NCI-H69 (cell line): ENCODE data around the gene B3GALT5.

Source experiments
- DNase-seq: peaks from one replicate; lab custom pipeline; 2025; lab: John Stamatoyannopoulos, UW

The B3GALT5 gene

DNA sequence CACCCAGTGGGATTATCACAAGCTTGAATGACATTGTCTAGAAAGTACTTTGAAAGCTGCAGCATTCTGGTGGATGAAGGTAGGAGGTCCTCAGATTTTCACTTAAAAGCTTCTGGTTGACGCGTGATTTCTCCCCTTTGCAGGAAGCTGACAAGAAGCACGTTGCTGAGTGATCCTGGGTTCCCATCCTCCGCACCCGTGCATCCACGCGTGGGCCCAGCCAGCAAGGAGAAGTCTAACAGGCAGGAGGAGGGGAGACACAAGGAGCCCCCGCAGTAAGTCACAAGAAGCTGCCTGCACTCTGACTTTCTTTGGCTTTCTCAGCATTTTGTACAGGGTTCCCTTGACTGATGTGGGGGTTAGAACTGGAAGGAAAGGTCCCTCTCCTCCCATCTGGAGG lies 7.8 kb upstream of the B3GALT5 start:
- DNase-seq = no peak

DNA sequence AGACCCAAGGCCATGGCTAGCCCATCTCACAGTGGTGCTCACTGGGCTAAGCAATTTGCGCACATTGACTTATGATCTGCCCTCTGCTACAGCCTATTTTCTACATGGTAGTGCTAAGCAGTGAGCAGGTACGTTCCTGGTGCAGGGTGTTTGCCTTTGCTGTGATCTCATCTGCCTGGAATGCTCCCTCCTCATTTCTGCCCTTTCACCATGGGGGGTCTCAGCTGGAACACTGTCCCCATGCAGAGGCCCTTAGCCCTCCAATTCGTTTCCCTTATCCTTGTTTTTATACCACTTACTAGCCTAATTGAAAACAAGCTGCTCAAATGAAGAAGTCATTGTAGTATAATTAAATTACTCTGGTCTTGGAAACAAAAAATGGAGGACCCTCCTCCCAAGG lies 2.0 kb upstream of the B3GALT5 start:
- peak; percentile 64 for DNase-seq

DNA sequence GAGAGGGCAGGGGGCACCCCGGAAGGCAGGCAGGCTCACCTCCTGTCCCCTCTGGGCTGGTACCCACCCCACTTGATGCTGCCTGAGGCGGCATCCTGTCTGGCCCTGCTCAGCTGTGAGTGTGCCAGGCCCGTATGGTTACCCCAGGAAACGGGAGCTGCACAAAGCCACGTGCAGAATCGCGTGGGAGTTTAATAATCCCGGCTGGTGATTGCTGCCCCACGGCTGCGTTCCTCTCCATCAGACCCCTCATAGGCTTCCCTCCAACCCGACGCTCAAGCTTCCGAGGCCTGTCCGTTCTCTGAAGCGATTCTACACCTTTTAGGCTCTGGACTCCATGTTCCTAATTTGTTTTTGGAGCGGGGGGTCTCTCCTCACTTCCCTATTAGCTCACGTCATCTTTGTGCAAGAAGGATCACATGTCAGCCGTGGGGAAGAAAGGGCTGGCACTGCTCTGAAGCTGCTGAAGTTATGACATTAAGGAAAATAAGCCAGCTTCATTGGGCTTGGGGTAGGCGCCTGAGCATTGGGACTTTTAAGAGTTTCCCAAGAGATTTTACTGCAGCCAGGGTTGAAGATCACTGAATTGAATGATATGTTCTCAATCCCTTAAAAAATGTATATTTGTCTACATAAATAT lies 1.1 kb upstream of the B3GALT5 start:
- DNase-seq = no peak

DNA sequence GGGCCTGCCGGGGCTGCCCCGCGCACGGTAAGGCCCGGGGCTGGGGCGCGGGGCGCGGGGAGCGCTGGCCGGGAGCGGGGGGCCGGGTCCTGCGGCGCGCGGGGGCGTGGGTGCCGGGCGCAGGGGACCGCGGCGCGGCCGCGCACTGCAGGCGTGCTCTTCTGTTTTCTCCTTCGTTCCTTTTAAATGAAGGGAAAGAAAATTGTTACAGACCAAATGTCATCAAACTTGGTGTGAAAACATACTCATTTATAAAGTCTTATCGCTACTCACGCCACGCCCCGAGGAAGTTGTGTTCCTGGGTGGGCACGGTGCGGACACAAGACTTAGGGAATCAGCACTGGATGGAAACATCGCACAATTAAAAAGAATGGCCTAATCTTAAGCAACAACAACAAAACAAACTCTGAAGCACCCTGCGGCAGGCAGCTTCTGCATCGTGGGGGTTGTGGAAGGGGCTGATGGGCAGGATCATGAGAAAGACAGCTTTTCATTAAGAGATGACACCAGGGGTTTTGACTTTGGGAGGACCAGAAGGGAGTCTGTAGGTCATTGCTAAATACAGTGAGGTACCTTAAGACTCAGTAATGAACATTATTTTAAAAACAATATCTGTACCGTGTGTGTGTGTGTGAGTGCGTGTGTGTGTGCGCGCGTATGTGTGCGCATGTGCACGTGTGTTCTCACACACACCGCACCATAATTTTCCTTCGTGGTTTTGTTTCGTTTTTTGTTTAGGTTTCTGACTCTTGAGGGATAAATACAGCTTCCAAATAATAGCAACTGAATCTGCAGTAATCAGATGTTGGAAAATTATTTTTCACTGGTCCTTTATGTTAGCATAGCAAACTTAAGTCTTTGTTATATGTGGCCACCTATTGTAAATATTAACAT lies 548 bp downstream of the B3GALT5 start:
- DNase-seq = peak; percentile 51

DNA sequence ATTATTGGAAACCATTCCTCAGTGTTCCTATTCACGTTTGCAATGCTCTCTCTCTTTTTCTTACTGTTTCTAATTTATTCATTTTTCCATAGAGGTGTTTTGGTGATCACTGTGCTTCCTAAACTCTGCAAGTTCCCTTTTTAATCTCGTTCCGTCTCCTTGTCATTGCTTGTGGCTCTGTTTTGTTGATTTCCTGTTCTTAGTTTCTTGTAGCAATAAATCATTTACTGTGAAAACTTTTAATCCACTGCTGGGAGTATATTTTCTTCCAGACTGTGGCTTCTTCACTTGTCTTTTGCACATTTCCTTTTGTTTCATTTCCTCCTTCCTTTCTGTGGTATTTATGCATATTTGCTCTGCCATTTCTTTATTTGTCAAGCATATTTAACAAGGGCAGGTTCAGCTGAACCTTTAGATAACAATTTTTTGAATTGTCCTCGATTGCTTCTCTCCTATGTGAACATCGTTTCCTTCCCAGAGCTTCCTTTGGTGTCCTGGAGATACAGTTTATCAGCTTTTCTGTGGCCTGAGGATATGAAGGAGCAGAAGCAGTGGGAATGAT lies 3.6 kb downstream of the B3GALT5 start:
- DNase-seq = no peak

DNA sequence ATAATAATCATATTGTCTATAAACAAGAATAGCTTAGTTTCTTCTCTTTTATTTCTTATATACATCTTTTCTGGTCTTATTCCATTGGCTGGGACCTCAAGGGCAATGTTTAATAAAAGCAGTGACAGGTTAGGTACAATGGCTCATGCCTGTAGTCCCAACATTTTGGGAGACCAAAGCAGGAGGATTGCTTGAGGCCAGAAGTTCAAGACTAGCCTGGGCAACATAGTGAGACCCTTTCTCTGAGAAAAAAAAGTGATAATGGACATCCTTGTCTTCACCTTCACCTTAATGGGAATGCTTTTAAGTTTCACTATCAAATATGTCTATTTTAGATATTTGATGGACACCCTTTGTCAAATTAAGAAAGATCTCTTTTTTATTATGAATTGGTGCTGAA lies 8.1 kb downstream of the B3GALT5 start:
- no peak for DNase-seq

DNA sequence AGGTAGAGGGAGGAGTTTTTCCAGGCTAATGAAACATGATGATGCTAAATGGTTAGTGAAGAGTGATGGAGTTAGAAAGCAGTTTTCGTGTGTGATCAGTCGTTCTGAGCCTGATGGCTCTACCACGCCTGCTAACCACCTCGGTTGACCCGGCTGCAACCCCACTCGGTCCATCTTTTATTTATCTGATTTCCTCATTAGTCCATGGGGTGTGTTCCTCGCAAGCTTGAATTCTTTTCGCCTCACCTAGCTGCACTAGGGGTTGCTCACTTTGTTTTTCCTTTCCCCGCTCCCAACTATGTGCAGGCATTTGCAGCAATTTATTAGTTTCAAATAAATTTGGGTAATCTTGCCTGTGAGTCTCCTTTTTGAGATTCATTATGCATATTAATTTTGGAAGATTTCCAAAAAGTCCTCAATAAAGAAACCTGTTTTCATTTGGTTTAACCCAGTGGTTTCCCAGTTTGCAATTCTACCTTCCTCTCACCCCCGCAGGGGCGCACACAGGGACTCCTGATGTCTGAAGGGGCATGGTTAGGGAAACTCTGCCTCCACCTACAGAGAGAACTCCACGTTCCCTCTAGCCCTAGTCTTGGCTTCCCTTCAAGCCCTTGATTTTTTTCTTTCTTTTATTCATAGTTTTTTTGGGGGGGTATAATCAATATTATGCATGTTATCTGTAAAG lies 12.6 kb downstream of the B3GALT5 start:
- no peak for DNase-seq

DNA sequence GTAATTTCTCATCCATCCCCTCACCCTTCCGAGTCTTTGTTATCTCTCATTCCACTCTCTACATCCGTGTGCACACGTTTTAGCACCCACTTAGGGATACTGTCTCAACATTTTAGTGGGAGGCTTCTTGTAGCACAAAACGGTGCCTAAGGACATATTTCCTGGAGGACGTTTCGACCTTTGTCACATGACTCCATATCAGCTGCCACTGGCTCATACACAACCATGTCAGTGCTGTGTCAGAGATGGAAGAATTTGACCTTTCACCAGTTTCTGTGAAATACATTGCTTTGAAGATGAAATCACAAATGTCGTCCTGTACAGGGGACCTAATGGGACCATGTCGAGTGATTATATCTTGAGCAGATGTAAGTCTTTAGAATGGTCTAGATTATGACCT lies 15.6 kb downstream of the B3GALT5 start:
- DNase-seq = no peak

DNA sequence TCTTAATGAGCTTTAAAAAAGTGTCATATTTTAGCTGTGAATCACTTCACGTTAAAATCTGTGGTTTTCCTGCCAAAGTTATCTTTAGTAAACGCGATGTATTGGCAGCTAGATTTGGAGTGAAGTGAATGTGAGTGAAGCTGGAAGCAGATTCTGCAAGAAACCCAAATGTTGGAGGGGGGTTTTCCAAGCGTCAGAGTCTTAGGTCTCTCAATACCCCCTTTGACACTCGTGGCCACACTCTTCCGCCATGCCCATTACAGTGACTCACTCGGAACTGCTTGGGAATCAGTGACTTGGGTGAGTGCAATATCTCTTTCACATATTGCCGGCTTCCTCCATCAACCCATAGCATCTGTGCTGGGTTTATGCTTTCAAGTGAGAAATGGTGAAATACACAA lies 17.5 kb downstream of the B3GALT5 start:
- no peak for DNase-seq

DNA sequence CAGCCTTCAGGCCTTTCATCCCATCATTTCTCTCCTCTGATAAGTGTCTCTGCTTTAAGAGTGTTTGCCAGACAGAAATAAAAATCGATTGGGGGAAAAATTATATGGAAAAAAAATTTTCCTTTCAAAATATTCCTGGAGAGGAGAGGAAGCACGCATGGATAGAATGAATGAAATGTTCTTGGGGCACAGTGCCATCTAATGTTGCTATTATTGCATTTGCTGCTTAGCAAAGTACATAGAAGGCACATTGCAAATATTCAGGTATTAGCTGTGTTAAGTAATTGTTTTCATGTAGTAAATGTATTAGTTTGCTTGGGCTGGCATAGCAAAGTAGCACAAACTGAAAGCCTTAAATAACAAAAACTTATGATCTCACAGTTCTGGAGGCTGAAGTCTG lies 18.1 kb downstream of the B3GALT5 start:
- DNase-seq = peak; percentile 14

DNA sequence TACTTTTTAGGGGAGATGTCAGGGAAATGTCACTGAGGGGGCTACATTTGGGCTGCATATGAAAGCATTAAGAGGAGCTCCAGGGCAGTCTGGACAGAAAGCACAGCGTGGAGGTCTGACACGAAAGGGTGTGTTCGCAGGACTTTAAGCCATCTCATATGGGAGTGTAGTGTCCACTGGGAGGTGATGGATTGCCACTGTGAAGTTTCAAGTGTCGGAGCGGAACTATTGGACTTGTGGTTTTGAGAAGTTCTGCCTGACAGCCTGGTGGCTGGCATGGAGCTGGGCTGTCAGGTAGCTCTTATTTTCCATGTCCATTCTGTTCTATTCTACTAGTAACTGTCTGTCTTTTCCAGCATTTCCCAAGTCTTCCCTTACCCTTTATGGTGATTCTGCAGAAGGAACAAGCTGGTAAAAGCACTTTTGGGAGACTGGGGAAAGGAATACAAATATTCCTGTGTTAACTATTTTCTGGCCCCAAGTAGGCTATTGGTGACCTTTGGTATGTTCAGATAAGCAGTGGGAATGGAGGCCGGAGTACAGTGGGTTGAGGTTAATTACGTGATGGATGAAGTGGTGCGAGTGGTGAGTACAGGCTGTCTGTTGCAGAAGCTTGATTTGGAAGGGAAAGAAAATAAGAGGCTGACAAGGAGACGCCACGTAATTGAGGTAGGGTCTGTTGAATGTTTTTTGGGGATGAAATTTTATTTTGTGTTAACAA lies 19.3 kb downstream of the B3GALT5 start:
- no peak for DNase-seq

DNA sequence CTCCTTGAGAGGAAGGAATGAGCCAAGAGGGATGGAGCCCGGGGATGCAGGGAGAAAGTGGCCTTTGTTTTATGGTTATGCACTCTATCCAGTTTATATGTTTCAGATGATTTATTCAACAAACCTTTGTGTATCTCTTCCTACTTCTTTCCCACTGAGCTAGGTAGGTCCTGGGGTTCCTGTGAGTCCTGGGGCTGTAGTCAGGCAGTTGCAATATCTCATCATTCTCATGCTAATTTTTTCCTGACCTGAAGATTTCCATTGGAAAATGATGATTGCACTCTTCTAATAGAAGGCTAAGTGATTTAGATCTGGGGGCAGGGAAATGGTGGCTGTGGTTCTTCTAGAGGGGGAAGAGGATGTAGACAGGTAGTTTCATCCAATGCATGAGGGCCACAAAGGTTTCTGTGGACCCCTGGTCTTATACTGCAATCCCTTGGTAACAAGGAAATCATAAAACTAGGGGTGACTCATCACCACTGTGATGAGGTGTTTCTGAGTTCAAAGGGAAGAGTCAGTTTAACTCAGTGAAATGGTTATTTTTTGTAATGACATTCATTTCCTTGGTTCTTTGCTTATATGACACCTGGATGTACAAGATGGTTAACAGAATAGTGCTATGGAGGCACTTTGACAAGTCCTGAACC lies 20.2 kb downstream of the B3GALT5 start:
- peak; percentile 12 for DNase-seq

DNA sequence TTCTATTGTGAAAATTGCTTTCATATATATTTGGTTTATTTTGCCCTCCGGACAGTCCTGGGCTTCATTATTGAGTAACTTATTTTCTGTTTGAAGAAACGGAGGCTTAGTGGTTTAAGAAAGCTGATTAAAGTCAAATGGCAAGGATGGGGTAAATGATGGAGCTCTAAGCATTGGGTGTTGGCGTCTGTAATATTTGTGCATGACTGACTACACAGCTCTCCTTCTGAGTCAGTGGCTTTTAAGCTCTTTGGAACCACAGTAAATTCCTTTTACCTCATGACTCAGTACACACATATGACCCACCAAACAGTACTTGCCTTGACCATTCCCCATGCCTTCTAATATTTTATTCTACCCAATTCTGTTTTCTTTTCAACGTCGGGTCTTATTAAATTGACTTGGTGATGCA lies 21.0 kb downstream of the B3GALT5 start:
- no peak for DNase-seq

DNA sequence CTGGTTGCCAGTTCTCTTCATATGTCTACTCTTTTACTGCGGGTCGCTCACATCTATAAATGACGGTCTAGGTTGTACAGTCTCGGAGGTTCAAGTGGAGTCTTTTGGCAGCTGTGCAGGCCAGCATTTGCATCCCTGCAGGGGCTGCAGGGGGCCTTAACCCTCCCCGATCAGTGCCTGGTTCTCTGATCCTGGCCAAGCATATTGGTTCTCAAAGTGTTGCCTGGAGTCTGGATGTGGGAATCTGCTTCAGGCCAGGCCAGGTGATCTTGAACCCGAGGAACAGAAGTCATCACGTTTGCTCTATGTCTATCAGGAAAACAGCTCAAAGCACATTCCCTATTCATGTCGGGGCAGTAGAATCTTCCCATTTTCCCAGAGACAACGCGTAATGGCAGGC lies 21.8 kb downstream of the B3GALT5 start:
- no peak for DNase-seq

DNA sequence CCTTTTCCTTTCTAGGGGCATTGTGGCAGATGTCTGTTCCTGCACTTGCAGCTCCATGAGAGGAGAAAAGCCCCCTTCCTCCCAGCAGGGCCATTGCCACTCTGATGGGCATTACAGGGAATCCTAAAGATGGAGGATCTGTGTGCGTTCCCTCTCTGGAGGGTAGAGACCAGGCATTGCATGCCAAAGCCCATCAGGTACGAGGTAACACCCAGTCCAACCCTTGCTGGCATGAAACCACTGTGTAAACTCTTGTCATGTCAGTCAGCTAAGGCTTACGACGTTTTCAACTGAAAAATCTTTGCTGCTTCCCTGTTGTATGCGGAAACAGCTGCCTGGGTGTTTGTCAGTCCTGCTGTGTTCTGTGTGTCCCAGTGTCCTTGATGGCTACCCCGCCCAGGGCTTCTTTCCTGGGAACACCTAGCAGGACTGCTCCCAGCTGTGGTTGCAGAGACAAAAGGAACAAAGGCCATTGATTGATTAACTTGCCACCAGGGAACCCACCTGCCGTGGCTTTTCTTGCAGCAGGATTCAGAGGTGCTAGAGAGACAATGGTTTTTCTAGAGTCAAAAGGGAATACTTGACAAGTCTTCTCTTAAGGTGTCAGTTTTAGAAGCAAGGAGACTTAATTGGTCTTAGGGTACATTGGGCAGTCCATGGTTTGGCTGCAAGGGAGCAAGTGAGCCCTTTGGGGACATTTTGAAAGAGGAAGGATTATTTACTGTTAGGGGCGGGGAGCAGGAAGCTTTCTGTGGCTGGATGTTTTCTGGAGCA lies 24.6 kb downstream of the B3GALT5 start:
- peak; percentile 97 for DNase-seq

DNA sequence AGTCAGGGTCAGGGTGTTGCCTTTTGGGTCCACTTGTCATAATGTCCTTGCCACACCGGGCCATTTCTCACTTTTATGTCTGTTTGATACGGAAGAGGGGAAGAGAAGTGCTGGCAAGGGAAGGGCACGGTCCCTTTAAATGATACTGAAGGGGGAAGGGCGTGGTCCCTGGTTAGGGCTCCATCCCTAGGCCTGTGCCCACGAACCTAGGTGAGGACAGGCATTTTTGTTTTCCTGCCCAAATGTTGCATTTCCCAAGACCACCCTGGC lies 25.2 kb downstream of the B3GALT5 start:
- DNase-seq = peak; percentile 83

DNA sequence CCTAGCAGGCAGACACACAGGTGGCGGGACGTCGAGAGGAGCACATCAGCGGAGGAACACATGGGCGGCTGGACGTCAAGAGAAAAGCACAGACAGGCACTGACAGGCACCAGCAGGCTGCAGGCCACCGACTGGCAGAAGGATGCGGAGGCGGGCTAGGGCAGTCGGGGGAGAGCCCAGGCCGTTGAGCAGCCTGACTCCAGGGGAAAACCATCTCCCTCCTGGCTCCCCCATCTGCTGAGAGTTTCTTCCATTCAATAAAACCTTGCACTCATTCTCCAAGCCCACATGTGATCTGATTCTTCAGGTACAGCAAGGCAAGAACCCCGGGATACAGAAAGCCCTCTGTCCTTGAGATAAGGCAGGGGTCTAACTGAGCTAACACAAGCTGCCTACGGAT lies 25.5 kb downstream of the B3GALT5 start:
- peak; percentile 75 for DNase-seq

DNA sequence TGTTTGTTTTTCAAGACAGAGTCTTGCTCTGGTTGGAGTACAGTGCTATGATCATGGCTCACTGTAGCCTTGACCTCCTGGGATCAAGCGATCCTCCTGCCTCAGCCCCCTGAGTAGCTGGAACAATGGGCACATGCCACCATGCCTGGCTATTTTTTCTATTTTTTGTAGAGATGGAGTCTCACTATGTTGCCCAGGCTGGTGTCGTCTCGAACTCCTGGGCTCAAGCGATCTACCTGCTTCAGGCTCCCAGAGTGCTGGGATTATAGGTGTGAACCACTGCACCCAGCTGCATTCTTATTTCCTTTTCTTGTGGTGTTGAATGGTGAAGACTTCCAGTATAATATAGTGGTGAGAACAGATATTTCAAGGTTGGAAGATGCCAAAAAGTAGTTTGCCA lies 28.0 kb downstream of the B3GALT5 start:
- no peak for DNase-seq

DNA sequence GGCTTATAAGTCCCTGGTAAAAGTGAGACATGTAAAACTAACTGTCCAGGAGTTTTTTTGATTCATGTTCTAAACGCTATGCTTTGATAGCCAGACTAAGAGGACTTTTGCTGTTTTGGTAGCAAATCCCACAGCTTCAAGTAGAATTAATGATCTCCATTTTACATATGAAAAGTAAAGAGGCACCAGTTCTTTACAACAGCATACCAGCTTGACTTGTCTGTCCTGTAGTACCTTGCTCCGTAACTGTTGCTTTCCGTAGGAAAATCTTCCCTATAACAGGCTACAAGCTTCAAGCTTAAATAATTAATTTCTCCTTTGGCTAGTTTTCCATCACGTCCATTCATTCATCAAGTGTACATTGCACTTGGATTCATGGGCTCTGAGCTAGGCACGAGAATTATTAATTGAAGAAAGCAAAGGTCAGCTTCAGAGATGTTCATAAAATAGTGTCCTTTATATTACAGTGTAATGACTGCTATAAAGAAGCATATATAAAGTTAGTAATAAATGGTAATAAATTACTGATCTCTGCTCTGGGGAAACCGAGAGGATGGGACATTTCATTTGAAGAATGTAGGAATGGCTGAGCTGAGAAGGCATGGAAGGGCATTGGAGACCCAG lies 29.2 kb downstream of the B3GALT5 start:
- DNase-seq = no peak

DNA sequence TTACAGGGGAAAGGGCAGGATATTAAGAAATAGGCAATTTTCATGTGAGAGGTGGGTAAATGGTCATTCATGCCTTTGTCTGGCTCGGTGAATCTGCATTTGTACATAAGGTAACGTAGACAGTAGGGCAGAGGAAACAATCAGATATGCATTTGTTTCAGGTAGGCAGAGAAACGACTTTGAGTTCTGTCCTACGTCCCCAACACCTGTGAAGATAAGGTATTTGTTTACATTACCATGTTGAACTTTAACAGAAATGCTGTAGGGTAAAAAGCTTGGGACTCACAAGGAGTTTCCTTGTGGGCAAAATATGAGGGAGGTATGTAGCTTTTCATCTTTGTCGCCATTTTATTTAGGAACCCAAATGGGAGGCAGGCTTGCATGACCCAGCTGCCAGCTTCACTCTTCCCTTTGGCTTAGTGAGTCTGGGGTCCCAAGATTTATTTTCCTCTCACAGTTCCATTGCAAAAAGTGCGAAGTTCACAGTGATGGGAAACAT lies 31.4 kb downstream of the B3GALT5 start:
- no peak for DNase-seq
